Natural killer cell (primary cell): Measurements from ENCODE around the gene GAL. TPM values are rescaled to one million over a fixed set of nuclear protein-coding genes. Genes with fewer than 3 reads are reported as not detected.

Experiments
- ATAC-seq, 3 donors: fragments of 150-1000 bp in 2 of 3; fragments of 200-7000 bp in 1 of 3; cut with Tn5 transposase; 1 replicate in 1 of 3; 2 replicates in 2 of 3; pipeline ENCODE4 v1.10.0; 2021; ENCODE audit warnings: mild to moderate bottlenecking in 2 of 3, moderate library complexity in 2 of 3
- DNase-seq, 2 donors: peaks; one replicate each; pipeline versions ENCODE4 v3.0.0 to v3.0.0-alpha.2; 2013 to 2021; ENCODE audit warnings: mixed read lengths in 1 of 2
- H3K27ac ChIP-seq: one replicate; pipeline ENCODE4 v1.5.1; 2013; ENCODE audit warnings: mild to moderate bottlenecking, low read length
- H3K27me3 ChIP-seq: one replicate; pipeline ENCODE4 v1.6.1; 2013; ENCODE audit warnings: low read length; ENCODE audit not compliant: control insufficient read depth, insufficient read depth
- H3K36me3 ChIP-seq: one replicate; pipeline ENCODE4 v1.6.1; 2013; ENCODE audit warnings: low read length; ENCODE audit not compliant: control insufficient read depth, insufficient read depth
- H3K4me1 ChIP-seq: one replicate; pipeline ENCODE4 v1.6.1; 2013; ENCODE audit warnings: low read length; ENCODE audit not compliant: control insufficient read depth, insufficient read depth
- H3K4me3 ChIP-seq: one replicate; pipeline ENCODE4 v1.5.1; 2013; ENCODE audit warnings: low read length
- H3K9me3 ChIP-seq: one replicate; pipeline ENCODE4 v1.6.1; 2013; ENCODE audit warnings: low read length; ENCODE audit not compliant: control insufficient read depth, insufficient read depth
- H3K27ac Mint-ChIP-seq, 2 donors: one replicate each; pipeline ENCODE4 v1.8.0; 2022; ENCODE audit warnings: mild to moderate bottlenecking in 2 of 2, mixed read lengths in 2 of 2, moderate library complexity in 1 of 2
- H3K27me3 Mint-ChIP-seq, 2 donors: one replicate each; pipeline ENCODE4 v1.8.0; 2022; ENCODE audit warnings: low read depth in 2 of 2, mixed read lengths in 2 of 2
- H3K36me3 Mint-ChIP-seq: one replicate; pipeline ENCODE4 v1.8.0; 2022; ENCODE audit warnings: mixed read lengths
- H3K4me1 Mint-ChIP-seq, 2 donors: one replicate each; pipeline ENCODE4 v1.8.0; 2022; ENCODE audit warnings: mixed read lengths in 2 of 2
- H3K4me3 Mint-ChIP-seq: one replicate; pipeline ENCODE4 v1.8.0; 2022; ENCODE audit warnings: mild to moderate bottlenecking, moderate library complexity, mixed read lengths
- H3K9me3 Mint-ChIP-seq, 2 donors: one replicate each; pipeline ENCODE4 v1.8.0; 2022; ENCODE audit warnings: mixed read lengths in 2 of 2
- WGBS: methylation state at CpG from one replicate; pipeline ENCODE4 v1.1.7; 2013; ENCODE audit warnings: missing lambda C conversion rate; ENCODE audit not compliant: insufficient coverage; 5-methylcytosine and 5-hydroxymethylcytosine counted together
- intact Hi-C: fragments of 100-400 bp; cut with micrococcal nuclease; formaldehyde crosslinking; loops from one replicate; pipeline ENCODE4 v1.14.2; 2022
- total RNA-seq, 4 donors: library from RNA; stranded (reverse); fragments of 120-200 nt in 1 of 4; gene quantifications; one replicate each; pipeline versions ENCODE4 v1.2.3 to v1.2.4, GENCODE V29; 2013 to 2022
- TF ChIP-seq, protein P1 (sequence below): fragments of 200-600 bp; IDR thresholded peaks from one replicate; pipeline ENCODE4 v1.8.0; 2022; ENCODE audit warnings: antibody characterized with exemption

The GAL gene
- total RNA-seq, 3 donors from 2014 or later (not counting 1 experiment from before 2014, with no cell fraction given) = not detected

DNA sequence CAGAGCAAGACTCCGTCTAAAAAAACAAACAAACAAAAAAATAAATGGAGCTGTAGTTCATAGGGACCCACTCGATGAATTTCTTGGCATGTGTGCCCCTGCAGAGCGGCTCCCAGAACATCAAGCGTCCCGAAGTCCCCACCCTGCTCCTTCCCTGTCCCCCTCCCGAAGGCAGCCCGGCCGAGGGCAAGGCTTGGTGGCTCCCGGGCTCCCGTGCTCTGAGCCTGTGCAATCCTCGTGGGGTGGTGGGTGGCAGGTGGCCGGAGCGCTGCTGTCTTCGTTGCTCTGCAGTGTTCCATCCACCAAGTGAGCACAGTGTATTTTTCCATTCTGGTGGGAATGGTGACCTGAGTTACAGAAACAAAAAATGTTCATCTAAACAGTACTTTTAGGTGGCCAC lies 33.5 kb upstream of the GAL start:
- ATAC-seq (no peak), DNase-seq (no peak)
- Mint-ChIP-seq H3K27ac (no peak overlapping the region), H3K4me3 (no peak overlapping the region), H3K4me1 (no peaks in the 10 kb centered on the region), H3K9me3 (peaks cover 3 to 7% of the 10 kb centered on the region in 2 donors), H3K27me3 (peaks cover 3 to 21% of the 10 kb centered on the region in 2 donors), H3K36me3 (no peaks in the 10 kb centered on the region)
- Histone ChIP-seq H3K9me3 (peaks cover 7% of the 10 kb centered on the region), H3K4me1 (no peaks in the 10 kb centered on the region), H3K4me3 (no peak overlapping the region), H3K27me3 (peaks cover 3% of the 10 kb centered on the region), H3K27ac (no peak overlapping the region), H3K36me3 (no peaks in the 10 kb centered on the region)
- TF ChIP-seq, protein P1, sequence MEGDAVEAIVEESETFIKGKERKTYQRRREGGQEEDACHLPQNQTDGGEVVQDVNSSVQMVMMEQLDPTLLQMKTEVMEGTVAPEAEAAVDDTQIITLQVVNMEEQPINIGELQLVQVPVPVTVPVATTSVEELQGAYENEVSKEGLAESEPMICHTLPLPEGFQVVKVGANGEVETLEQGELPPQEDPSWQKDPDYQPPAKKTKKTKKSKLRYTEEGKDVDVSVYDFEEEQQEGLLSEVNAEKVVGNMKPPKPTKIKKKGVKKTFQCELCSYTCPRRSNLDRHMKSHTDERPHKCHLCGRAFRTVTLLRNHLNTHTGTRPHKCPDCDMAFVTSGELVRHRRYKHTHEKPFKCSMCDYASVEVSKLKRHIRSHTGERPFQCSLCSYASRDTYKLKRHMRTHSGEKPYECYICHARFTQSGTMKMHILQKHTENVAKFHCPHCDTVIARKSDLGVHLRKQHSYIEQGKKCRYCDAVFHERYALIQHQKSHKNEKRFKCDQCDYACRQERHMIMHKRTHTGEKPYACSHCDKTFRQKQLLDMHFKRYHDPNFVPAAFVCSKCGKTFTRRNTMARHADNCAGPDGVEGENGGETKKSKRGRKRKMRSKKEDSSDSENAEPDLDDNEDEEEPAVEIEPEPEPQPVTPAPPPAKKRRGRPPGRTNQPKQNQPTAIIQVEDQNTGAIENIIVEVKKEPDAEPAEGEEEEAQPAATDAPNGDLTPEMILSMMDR = no peak
- intact Hi-C loops = no loop called here
- WGBS = 89% methylated on average over 14 of the region's 14 CpGs

DNA sequence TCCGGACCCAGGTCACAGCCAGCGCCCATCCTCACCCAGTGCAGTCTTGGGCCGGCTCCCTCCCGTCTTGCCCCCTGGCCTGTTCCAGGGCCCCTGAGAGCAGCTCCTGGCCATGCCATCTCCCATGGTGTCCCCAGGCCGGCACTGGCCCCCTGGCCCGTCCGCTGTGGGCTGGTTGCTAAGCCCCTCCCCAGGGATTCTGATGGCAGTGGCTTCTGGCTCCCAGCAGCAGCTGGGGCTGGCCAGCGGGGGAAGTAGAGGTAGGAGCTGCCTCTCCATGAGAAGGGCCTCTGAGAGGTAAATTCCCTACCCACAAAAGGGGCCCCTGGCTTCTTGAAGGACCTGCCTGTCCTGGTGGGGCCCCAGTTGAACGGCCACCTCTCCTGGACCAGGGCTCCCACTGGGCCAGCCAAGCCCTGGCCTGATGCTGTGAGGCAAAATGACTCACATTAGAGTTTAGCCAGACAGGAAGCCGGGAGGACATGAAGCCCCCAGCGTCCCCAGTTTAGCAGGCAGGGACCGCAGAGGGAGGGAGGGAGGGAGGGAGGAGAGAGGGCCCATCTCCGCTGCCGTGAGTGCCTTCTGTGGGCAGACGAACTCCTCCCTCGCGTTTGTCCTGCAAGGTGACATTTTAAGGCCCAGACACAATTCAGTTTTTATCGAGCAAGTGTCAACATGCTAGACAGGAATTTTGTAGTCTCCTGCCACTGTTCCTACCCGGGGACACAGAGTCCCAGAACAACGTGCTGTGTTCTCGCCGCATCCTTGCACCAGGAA lies 32.9 kb upstream of the GAL start:
- peaks cover 3 to 7% of the 10 kb centered on the region in 2 donors for H3K9me3 Mint-ChIP-seq
- Histone ChIP-seq H3K4me1 (no peaks in the 10 kb centered on the region), H3K27me3 (peaks cover 3% of the 10 kb centered on the region), H3K9me3 (peaks cover 7% of the 10 kb centered on the region), H3K36me3 (no peaks in the 10 kb centered on the region), H3K4me3 (no peak overlapping the region), H3K27ac (no peak overlapping the region)
- H3K4me3 Mint-ChIP-seq = no peak overlapping the region
- no peak for ATAC-seq
- TF ChIP-seq, protein P1 = no peak
- no peak overlapping the region for H3K27ac Mint-ChIP-seq
- H3K4me1 Mint-ChIP-seq = no peaks in the 10 kb centered on the region
- peaks cover 3 to 17% of the 10 kb centered on the region in 2 donors for H3K27me3 Mint-ChIP-seq
- H3K36me3 Mint-ChIP-seq = no peaks in the 10 kb centered on the region
- 74% methylated on average over 22 of the region's 22 CpGs for WGBS
- no peak for DNase-seq
- intact Hi-C loops = no loop called here

DNA sequence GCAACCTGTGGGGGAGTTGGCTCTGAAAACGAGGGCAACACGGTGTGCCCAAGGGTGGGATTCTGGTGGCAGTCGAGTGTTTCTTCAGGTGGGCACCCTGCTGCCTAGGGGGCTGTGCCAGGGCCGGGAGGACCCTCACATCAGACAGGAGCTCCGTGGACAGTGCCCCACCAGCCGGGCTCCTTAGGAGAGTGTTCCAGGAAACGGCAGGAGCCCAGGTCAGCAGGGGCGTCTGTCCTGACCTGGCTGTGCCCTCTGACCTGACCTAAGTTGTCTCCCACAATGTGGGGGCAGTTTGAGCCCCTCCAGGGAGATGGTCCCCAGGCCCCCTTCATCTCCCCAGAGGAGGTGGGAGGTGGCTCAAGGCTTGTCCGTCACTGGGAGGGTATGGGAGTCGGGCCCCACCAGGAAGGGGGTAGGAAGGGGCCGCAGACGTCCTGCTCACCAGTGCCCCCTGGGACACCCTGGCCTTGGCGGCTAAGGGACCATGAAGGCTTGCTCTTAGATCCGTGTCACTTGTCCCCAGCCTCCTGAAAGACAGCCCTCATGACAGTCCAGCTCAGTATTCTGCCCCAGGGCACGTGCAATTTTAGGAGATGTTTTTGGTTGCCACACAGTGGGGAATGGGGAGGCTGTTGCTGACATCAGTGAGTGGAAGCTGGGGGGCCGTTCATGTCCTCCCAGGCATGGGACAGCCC lies 32.2 kb upstream of the GAL start:
- Histone ChIP-seq H3K27ac (no peak overlapping the region), H3K4me1 (no peaks in the 10 kb centered on the region), H3K9me3 (peaks cover 4% of the 10 kb centered on the region), H3K36me3 (no peaks in the 10 kb centered on the region), H3K4me3 (no peak overlapping the region), H3K27me3 (no peaks in the 10 kb centered on the region)
- 75% methylated on average over 16 of the region's 16 CpGs for WGBS
- Mint-ChIP-seq H3K27ac (no peak overlapping the region), H3K4me1 (no peaks in the 10 kb centered on the region), H3K4me3 (no peak overlapping the region), H3K36me3 (no peaks in the 10 kb centered on the region), H3K9me3 (peaks cover 3% of the 10 kb centered on the region in 2 donors), H3K27me3 (peaks cover 3 to 11% of the 10 kb centered on the region in 2 donors)
- DNase-seq = no peak
- TF ChIP-seq, protein P1 = no peak
- ATAC-seq = no peak
- intact Hi-C loops = no loop called here
